GM19463 (cell line): ENCODE measurements around the gene PLEKHA6.

ENCODE experiments used
- ATAC-seq: cut with Tn5 transposase; IDR thresholded peaks from one replicate; pipeline ENCODE4 v1.9.1; 2021; ENCODE audit warnings: mild to moderate bottlenecking, moderate library complexity; ENCODE audit not compliant: unreplicated experiment

Gene PLEKHA6

GRCh38 chr1:204288021-204288588, 71.6 kb downstream of the PLEKHA6 start:
- ATAC-seq, result no peak

- ATAC-seq, result no peak
These were observed 72.2 kb downstream of the PLEKHA6 start for GRCh38 chr1:204287466-204287891.

- no peak for ATAC-seq
These were observed 72.8 kb downstream of the PLEKHA6 start for GRCh38 chr1:204286831-204287421.

GRCh38 chr1:204286315-204286714, 73.4 kb downstream of the PLEKHA6 start:
- no peak for ATAC-seq

GRCh38 chr1:204285436-204286305, 74.1 kb downstream of the PLEKHA6 start:
- no peak for ATAC-seq

GRCh38 chr1:204284929-204285328, 74.8 kb downstream of the PLEKHA6 start:
- no peak for ATAC-seq

- ATAC-seq, result no peak
These were observed 75.7 kb downstream of the PLEKHA6 start for GRCh38 chr1:204283711-204284651.

GRCh38 chr1:204282761-204283221, 76.9 kb downstream of the PLEKHA6 start:
- ATAC-seq, result no peak

- ATAC-seq, result no peak
These were observed 79.4 kb downstream of the PLEKHA6 start for GRCh38 chr1:204280099-204280961.

- no peak for ATAC-seq
These were observed 80.8 kb downstream of the PLEKHA6 start for GRCh38 chr1:204278958-204279357.

GRCh38 chr1:204278251-204278650, 81.5 kb downstream of the PLEKHA6 start:
- no peak for ATAC-seq

DNA sequence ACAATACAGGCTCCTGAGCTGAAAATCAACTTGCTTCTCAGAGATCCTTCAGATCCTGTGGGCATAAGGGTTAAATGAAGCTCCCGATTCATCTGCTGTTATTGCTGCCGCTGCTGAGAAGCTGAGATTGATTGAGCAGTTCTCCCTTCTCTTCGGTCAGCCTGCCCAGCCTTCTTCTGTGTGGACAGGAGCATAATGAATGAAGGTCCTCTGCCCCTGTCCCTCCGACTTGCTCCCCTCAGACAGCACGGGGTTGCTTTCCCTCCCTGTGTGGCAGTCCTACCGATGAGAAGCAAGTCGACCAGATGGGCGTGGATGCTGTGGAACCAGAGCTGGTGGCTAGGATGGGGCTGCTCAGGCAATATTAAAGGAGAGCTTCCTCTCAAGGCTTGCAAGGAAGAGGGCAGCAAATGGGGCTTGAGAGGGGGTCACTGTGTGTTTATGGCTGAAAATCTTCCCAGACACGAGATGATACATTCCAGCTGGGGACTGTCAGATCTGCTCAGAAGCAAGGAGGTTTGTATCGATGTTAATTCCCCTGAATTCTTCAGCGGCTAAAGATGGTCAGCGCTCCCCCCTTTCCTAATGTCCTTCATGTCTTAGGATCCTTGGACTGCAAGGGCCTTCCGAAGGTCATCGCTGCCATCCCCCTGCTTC, 82.0 kb downstream of the PLEKHA6 start:
- ATAC-seq, result no peak

GRCh38 chr1:204275695-204276370, 83.9 kb downstream of the PLEKHA6 start:
- ATAC-seq, result no peak

DNA sequence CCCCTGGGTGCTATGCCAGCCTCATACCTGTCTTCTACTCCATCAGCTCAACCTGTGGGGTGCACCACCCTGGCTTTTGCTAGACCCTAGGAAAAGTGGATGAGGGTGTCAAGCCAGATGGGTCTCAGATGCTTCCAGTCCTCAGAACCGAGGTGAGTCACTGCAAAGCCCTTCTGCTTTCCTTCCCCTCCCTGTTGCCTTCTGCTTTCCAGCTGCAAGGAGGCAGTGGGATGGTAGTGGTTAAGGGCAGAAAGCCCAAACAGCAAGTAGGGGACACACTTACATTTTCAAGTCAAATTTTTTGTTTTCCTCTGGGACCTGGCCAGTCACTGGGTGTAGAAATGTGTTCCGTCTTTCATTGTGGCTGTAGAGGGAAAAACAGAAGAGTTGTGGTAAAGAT, 85.3 kb downstream of the PLEKHA6 start:
- no peak for ATAC-seq

- ATAC-seq, result no peak
These were observed 87.2 kb downstream of the PLEKHA6 start for GRCh38 chr1:204272505-204272904.

GRCh38 chr1:204271970-204272369, 87.8 kb downstream of the PLEKHA6 start:
- ATAC-seq, result no peak

- no peak for ATAC-seq
These were observed 91.6 kb downstream of the PLEKHA6 start for GRCh38 chr1:204268101-204268500.

DNA sequence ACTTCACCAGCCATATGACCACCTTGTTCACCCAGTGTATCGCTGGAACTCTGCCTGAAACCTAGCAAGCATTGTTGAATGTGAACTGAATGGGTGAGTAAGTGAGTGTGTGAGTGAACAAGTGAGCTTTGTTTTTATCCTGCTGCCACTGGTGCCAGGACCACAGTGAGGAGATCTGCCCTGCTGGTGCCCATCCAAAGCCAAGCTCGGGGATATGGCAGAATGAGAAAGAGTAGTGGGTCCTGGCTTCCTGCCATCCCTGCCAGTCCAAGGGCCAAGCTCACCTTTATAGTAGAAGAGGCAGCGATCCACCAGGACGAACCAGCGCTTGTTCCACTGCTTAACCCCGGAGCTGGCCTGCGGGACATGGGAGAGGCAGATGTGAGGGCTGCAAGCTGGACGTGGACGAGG, 92.5 kb downstream of the PLEKHA6 start:
- ATAC-seq, result no peak
